Stimulated activated CD4-positive, alpha-beta T cell treated with anti-CD3 and anti-CD28 coated beads, Interleukin-4, amount 100 ng/mL, for 1 hour (primary cell): ENCODE measurements around the gene CLDN9.

Experiments
- DNase-seq: peaks from one replicate; pipeline ENCODE4 v3.0.0-alpha.2; 2020

CLDN9 gene

GRCh38 chr16:3058139-3059030 lies 45.7 kb downstream of the CLDN9 start:
- peak; percentile 57 for DNase-seq

GRCh38 chr16:3059041-3059722 lies 46.5 kb downstream of the CLDN9 start:
- peak; percentile 87 for DNase-seq

- no peak for DNase-seq
Observed at GRCh38 chr16:3059723-3060242, 47.1 kb downstream of the CLDN9 start.

- no peak for DNase-seq
Observed at GRCh38 chr16:3060339-3061127, 47.8 kb downstream of the CLDN9 start.

GRCh38 chr16:3062553-3062952 lies 49.8 kb downstream of the CLDN9 start:
- no peak for DNase-seq

GRCh38 chr16:3063625-3064386 lies 51.1 kb downstream of the CLDN9 start:
- DNase-seq: no peak
